NCI-H2029 treated with DMSO at 0.1 percent for 48 hours (cell line): ENCODE results near the gene MBP.
"Not testable (repeated sequence)": the region's sequence is repeated elsewhere in the genome, so short reads cannot be mapped to it uniquely, and the experiment has no call there.

Source experiments
- DNase-seq: peaks from one replicate; lab custom pipeline; 2025; lab: John Stamatoyannopoulos, UW

MBP gene

DNA sequence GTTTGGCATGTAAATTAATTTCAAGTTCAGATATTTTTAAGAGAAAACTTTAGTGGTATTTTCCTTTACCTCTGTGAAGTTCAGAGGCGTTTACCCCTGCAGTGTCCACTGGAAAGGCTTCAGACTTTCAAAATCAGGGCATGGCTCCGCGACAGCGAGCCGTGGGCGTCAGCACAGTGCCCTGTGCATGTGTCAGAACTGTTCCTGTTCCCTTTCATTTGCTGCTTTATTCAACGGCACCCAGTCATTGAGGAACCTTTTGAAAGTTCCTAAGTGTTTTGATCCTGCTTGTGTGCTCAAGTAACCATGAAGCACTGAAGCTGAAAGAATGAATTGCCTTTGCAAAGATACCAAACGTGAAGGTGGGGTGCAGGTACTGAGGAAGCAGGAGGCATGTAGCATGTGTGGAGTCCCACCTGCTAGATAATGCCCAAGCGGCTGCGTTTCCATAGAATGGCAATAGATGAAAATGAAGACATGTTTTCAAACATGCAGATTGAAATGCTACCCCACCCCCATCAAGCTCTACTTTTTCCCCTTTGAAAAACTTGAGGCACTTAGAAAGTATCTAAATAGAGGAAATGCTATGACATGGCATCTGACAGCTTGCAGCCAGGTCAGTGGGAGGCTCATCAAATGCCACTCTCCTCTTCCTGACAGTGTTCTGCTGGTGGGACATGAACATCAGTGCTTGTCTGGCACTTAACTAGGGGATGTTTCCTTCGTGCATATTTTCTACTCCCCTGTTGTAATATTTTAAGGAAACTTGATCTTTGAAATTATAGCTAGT is 161.6 kb downstream of the MBP start:
- no peak for DNase-seq

DNA sequence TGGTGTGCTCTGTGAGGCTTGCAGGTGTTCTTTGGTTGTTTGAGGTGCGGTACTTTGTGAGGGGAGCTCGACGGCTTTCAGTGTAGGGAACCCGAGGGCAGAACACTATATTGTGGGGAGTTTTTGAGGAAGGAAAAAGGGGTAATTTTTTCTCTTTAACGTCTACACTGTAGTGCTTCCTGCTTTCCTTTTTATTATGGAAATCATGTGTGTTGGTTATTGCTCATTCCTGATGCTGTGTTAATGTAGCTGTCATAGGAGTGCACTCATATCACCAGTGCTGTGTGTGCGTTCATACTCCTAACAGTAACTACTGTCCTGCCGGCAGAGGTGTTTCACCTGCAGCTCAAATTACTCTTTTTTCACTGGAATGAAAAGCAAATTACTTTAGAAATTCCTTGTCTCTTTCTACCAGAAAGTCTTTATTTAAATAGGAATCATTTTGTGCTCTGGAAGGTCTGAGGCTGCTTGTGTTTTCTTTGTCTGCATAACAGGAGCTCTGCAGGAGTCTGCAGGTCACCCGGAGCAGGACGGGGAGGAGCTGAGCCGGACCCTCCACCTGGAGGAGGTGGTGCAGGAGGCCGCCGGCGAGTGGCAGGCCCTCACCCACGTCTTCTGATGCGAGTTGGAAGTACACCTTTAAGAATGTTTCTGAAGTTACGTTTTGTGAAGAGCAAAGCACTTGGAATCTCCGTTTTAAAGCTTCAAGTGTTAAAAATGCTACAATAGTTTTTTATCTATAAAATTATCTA is 164.7 kb downstream of the MBP start:
- no peak for DNase-seq

DNA sequence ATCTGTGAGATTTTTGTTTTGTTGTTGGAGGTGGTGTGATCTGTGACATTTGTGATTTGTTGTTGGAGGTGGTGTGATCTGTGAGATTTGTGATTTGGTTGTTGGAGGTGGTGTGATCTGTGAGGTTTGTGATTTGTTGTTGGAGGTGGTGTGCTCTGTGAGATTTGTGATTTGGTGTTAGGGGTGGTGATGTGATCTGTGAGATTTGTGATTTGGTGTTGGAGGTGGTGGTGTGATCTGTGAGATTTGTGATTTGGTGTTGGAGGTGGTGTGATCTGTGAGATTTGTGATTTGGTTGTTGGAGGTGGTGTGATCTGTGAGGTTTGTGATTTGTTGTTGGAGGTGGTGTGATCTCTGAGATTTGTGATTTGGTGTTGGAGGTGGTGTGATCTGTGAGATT is 165.3 kb downstream of the MBP start:
- not testable (repeated sequence) for DNase-seq

DNA sequence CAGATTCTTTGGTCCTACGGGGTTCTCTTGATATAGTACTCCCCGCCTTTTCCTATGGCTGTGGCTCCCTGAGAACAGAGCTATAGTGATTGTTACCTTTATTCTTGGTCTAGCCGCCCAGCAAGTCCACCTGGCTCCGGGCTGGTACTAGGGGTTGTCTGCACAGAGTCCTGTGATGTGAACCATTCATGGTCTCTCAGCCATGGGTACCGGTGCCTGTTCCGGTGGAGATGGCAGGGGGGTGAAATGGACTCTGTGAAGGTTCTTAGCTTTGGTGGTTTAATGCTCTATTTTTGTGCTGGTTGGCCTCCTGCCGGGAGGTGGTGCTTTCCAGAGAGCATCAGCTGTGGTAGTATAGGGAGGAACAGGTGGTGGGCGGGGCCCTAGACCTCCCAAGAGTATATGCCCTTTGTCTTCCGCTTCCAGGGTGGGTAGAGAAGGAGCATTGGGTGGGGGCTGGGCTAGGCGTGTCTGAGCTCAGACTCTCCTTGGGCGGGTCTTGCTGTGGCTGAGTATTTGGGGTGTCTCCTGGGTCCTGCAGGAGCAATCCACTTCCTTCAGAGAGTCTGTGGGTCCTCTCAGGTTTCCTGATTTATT is 166.9 kb downstream of the MBP start:
- DNase-seq, result not testable (repeated sequence)

DNA sequence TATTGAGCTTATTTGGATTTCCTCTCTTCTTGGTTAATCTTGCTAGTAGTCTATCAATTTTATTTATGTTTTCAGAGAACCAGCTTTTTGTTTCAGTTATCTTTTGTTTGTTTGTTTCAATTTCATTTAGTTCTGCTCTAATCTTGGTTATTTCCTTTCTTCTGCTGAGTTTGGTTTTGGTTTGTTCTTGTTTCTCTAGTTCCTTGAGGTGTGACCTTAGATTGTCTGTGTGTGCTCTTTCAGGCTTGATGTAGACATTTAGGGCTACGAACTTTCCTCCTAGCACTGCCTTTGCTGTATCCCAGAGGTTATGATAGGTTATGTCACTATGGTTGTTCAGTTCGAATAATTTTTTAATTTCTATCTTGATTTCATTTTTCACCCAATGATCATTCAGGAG is 168.6 kb downstream of the MBP start:
- no peak for DNase-seq

DNA sequence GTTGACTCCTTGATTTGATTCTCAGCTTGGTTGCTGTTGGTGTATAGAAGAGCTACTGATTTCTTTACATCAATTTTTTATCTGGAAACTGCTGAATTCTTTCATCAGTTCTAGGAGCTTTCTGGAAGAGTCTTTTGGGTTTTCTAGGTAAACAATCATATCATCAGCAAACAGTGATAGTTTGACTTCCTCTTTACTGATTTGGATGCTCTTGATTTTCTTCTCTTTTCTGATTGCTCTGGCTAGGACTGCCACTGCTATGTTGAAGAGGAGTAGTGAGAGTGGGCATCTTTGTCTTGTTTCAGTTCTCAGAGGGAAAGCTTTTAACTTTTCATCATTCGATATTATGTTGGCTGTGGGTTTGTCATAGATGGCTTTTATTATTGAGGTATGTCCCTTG is 169.7 kb downstream of the MBP start:
- no peak for DNase-seq

DNA sequence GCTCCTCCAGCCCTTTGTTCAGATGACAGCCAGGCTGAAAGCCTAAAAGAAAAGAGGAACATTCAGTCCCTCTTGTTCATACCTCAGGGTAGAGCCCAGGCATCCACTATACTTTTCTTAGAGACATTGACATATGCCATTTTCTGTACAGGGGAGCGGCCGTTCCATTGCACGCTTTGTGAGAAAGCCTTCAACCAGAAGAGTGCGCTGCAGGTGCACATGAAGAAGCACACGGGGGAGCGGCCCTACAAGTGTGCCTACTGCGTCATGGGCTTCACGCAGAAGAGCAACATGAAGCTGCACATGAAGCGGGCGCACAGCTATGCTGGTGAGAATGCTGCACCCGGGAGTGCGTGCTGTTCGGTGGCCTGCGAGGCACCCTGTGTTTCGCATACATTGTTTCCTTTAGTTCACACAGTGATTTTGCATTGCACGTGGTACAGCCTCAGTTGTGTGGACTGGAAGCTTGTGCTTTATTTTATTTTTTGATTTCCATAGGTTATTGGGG is 172.0 kb downstream of the MBP start:
- DNase-seq, result no peak

DNA sequence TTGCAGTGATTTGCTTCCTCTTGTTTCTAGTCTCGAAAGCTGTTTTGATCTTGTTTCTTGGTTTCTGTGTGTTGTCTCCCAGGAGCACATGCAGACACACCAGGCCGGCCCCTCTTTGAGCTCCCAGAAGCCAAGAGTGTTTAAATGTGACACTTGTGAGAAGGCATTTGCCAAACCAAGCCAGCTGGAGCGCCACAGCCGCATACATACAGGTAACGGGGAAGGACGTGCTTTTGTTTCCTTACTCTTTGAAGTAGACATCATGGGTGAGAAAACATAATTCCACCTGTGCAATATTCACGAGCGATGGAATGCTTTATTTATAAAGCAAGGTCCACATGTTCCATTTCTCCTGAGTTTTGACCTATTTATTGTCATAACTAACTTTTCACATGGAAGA is 173.0 kb downstream of the MBP start:
- no peak for DNase-seq

DNA sequence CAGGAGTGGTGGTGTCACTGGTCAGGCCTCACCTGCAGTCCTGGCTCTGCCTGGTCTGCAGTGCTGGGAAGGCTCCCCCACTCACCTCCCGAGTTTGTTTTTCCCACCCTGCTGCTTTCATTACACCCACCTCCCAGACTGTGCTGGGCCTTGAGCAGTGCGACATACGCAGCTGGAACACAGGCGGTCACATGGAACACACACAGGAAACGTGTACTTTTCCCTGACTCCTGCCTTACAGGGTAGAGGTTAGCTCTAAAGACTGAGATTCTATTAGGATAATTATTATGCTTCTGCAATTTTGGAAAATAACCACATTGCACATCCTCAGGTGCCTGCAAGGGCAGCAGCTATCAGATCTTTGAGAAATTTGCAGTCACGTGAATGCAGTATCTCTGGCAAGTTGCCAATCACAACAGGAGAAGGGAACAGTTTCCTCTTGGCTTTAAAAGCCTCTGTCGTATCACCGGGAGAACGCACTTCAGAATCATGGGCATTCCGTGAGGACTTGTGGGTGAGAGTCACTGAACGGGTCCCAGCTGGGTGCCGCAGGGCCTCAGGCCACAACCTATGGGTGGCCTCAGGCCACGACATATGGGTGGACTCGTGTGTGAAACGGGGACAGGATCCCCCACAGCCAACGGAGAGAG is 173.8 kb downstream of the MBP start:
- DNase-seq, result peak; percentile 30

DNA sequence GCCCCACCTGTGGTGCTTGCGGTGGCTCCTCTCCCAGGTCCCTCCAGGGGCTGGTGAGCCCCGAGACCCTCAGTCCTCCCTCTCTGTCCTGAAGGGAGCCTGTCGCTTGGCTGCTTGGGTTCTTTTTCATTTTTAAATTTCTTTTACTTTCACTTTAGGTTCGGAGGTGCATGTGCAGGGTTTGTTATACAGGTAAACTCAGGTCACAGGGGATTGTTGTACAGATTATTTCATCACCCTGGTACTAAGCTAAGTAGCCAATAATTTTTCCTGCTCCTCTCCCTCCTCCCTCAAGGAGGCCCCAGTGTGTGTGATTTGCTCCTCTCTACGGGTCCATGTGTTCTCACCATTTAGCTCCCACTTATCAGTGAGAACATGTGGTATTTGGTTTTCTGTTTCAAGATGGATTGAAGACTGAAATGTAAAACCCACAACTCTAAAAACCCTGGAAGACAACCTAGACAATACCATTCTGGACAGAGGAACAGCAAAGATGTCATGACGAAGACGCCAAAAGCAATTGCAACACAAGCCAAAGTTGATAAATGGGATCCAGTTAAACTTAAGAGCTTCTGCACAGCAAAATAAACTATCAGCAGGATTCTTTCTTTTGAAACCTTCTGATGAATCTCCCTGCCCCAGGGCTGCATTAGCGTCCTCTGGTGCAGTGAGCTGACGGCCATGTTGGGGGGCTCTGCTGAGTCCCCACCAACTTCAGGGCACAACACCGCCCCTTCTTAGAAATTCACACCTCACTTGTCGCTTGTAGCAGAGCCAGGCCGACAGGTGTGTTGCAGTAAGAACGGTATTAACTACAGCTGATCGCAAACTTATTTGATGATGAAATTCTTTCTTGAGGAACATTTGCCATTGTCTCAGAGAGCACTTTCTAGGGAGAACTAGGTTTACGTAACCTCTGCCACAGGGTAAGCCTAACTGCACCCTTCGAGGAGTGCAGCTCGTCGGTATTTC is 174.9 kb downstream of the MBP start:
- no peak for DNase-seq

DNA sequence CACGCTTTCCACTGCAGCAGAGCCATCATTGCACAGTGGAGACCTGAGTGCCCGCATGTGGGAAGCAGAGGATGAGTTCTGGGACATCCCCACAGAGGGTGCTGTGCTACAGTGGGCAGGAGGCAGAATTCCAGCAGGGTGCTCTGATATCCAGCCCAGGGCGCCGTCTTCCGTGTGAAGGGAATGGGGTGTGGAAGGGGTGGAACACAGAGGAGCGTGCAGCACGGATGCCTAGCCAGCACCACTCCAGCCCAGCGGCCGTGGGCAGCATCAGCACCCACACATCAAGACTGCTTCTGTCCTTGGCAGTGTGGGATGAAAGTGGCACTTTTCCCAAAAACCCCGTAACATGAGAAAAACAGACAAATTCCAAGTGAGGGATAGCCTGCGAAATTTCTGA is 175.9 kb downstream of the MBP start:
- no peak for DNase-seq

DNA sequence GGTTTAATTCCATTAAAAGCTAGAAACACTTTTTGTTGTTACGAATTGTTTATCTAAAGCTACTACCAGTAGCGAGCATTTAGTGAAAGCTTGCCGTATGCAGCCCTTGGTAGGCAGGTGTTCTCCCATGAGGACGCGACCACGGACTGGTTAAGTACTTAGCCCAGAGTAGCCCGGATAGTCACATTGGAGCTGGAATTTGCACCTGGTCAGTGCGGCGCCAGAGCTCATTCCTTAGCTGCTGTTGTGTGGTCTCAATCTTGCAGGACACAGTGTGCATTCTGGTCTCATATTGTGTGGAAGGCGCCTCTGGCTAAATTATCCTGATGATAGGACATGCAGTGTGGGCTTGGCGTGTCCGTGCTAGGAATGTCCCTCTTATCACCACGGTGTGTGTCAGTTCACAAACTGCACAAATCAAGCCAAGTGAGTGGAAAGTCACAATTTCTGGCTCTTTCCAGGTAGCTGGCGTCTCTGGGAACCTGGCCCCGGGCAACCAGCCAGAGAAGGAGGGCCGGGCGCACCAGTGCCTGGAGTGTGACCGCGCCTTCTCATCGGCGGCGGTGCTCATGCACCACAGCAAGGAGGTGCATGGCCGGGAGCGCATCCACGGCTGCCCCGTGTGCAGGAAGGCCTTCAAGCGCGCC is 176.9 kb downstream of the MBP start:
- DNase-seq, result peak; percentile 40

DNA sequence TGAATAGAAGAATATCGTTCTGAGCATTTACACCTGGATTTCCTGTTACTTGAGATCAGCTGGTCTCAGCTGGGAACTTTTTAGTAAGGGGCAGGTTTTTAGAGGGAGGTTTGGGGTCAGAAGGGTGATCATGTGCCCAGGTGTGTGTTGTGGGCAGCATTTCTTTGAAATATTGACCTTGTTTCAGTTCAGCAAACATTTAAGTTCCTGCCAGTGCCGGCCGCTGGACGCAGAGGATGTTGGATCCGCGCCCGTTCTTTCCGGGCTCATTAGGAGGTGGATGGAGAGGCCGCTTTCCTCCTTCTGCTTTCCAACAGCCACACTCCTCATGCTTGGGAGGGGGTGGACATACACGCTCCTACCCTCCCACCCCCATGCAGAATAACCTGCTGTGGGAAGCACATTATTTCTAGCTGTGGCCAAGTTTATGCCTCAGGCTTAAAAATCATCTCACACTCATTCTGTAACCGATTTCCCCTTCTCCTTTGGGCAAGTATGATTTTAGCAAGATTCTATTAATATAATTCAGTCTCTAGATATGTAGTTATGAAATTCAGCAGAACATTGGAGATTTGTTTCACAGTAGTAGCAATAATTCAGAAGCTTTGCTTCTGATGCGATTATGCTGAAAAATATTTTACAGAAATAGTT is 178.9 kb downstream of the MBP start:
- peak; percentile 34 for DNase-seq

DNA sequence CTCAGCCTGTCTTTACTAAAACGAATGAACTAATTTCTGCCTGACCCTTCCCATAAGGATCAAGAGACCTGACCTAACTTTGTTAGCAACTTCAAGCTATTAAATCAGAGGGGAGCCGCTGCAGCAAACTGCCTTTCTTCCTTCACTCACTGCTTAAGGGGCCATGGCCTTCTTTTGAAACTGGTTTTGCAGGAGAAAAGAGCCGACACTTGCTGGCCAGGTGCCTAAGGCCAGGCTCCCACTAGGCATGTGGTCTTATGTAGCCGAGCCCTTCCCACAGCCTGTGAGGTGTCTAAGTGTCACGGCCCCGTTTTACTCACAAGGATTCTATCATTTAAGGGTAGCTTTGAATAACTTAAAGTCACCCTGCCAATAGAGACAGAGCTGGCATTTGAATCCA is 179.4 kb downstream of the MBP start:
- DNase-seq, result no peak

DNA sequence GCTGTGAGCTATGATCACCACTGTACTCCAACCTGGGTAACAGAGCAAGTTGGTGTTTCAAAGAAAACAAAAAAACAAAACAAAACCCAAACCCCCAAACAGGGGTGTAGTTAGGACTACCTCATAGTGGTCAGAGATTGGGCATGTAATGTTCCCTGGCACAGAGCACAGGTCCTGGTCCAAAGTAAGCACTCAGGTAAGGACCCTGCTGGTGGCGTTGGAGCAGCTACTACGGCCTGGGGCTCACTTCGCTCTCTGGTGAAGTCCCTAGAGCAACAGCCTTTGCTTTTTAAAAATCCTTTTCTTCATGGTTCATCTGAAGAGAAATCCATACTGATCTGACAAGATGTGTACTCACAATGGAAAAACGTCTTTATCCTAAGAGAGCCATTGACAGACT is 179.8 kb downstream of the MBP start:
- DNase-seq, result no peak

DNA sequence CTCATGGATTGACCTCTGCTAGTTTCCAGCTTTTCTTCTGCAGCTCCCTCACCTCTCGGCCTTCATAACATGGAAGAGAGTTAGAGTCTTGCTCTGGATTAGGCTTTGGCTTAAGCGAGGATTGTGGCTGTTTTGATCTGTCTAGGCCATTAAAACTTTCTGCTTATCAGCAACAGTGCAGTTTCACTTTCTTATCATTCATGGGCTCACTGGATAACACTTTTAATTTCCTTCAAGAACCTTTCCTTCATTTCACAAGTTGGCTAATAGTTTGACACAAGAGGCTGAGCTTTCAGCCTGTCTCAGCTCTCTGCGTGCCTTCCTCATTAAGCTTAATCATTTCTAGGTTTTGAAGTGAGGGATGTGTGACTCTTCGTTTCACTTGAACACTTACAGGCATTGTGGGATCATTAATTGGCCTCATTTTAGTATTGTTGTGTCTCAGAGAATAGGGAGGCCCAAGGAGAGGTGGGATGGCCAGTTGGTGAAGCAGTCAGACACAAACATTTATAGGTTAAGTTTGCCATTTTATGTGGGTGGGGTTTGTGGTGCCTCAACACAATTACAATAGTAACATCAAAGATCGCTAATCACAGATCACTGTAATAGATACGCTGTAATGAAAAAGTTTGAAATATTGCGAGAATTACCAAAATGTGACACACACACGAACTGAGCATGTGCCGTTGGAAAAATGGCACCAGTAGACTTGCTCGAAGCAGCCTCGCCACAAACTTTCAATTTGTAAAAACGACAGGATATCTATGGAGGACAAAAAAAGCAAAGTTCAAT is 180.9 kb downstream of the MBP start:
- no peak for DNase-seq

DNA sequence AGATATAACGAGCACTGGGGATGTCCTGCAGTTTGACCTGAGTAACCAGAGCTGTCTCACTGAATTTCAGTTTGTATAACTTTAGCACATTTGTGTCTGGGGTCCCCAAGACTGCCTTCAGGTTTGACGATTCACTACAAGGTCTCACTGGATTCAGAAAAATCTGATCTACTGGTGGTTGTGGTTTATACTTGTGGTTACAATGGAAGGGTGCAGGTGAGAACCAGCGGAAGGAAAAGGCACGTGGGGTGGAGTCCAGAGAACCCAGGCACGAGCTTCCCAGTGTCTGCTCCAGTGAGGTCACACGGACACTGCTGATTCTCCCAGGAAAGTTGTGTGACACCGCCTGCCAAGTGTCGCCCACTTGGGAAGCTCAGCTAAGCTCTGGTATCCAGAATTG is 184.2 kb downstream of the MBP start:
- DNase-seq, result no peak

DNA sequence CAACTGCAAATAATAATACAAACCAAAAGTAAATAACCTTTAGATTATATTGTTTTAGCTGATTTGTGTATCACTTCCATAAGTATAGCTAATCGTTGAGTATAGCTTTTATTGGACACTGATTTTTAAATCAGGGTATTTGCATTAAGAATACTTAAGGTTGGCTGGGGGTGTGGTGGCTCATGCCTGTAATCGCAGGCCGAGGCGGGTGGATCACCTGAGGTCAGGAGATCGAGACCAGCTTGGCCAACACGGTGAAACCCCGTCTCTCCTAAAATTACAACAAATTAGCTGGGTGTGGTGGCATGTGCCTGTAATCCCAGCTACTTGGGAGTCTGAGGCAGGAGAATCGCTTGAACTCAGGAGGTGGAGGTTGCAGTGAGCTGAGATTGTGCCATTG is 188.2 kb downstream of the MBP start:
- DNase-seq, result not testable (repeated sequence)

DNA sequence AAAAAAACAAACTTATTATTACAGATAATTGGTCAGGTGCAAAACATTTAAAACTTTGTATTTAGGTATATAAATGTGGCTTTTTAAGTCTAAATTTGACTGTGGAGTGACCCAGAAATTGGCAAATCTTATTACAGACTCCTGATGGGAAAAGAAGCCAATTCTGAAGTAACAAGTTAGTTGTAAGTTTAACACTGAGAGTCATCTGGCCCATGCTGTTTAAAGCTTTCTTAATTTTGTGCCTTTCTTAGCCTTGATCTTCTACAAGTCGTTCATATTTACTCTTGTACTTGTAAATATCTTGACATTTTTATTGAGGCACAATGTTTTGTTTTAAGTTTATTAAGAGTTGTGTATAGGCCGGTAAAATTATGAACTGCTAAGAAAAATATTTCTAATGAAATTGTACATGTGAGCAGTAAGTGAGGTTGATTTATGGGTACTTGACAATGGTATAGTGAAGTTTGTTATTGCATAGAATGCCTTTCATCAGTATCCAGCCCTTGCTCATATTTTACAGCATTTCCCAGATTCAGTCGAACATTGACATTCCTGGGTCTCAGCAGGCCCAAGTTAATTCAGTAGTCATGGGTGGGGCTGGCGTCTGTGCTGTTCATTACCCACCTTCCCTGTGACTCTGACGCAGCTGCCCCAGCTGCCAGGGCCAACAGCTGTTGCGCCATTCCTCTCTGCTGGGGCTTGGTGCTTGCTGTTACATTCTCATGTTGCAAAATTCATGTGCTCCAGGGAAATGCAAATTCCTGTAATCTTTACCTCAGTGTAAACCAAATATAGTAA is 188.8 kb downstream of the MBP start:
- no peak for DNase-seq
